Urinary bladder (tissue), 4 donors: ENCODE results near the gene PPIH. TPM values are rescaled to one million over a fixed set of nuclear protein-coding genes. Genes with fewer than 3 reads are reported as not detected.
"Not testable (repeated sequence)": the region's sequence is repeated elsewhere in the genome, so short reads cannot be mapped to it uniquely, and the experiment has no call there.

Experiments
- DNase-seq: peaks from one replicate; pipeline ENCODE4 v3.0.0-alpha.2; 2015; ENCODE audit errors: extremely low spot score
- H3K27ac ChIP-seq: one replicate; pipeline ENCODE4 v1.5.1; 2013; ENCODE audit warnings: low read depth, mild to moderate bottlenecking, moderate library complexity
- H3K36me3 ChIP-seq: one replicate; pipeline ENCODE4 v1.6.1; 2013; ENCODE audit warnings: mild to moderate bottlenecking, moderate library complexity; ENCODE audit not compliant: insufficient read depth
- H3K4me1 ChIP-seq: one replicate; pipeline ENCODE4 v1.6.1; 2013; ENCODE audit warnings: mild to moderate bottlenecking, moderate library complexity; ENCODE audit not compliant: insufficient read depth
- H3K4me3 ChIP-seq: one replicate; pipeline ENCODE4 v1.5.1; 2013; ENCODE audit warnings: low read depth, low read length
- WGBS: extraction: QIAGEN DNeasy Blood & Tissue Kit; methylation state at CpG from one replicate; pipeline ENCODE4 v1.1.7; 2013; 5-methylcytosine and 5-hydroxymethylcytosine counted together
- polyA plus RNA-seq: library from polyadenylated mRNA; stranded (reverse); fragments of 200-250 nt; gene quantifications from one replicate; pipeline ENCODE4 v1.2.3, GENCODE V29; 2013
- total RNA-seq: library from RNA; depleted of rRNA; stranded (reverse); fragments of >200 nt; gene quantifications from one replicate; pipeline ENCODE4 v1.2.3, GENCODE V29; 2014
- donor health status: healthy with polysubstance abuse.
- donor health status: healthy.

PPIH gene
- total and polyA plus RNA-seq, 2 donors: 24.1 to 29.8 TPM

- peaks cover 2% of the 10 kb centered on the region for H3K36me3 ChIP-seq
- H3K4me3 ChIP-seq: no peak overlapping the region
- no peaks in the 10 kb centered on the region for H3K4me1 ChIP-seq
- DNase-seq: no peak
- WGBS: 40% methylated on average over 1 of the region's 1 CpG
- no peak overlapping the region for H3K27ac ChIP-seq
Measured at GRCh38 chr1:42674682-42675081, 16.5 kb downstream of the PPIH start.

GRCh38 chr1:42675467-42675866 lies 17.2 kb downstream of the PPIH start:
- H3K27ac ChIP-seq: no peak overlapping the region
- 94% methylated on average over 3 of the region's 3 CpGs for WGBS

DNA sequence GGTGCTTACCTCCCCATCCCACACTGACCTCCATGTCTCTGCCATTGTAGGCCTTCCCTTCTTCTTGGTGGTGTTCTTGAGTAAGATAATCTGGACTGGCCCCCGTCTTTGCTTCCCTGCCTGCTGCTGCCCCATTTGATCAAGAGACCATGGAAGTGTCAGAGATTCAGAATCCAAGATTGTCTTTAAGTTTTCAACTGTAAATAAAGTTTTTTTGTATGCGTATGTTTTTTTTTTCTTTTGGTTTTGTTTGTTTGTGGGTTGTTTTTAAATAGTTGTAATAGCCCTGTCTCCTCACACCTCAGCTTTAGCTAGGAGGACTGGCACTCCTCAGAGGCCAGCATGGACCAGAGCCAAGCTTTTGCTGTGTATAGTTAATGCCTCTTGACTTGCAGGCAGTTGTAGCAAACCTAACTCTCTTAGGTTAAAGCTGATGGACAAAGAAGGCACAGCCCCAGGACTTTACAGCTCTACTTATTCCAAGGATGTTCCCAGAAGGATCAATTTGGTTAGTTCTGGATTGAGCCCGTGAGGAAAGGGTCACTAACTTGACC lies 18.4 kb downstream of the PPIH start:
- peaks cover 3% of the 10 kb centered on the region for H3K4me1 ChIP-seq
- no peak overlapping the region for H3K27ac ChIP-seq
- no peak overlapping the region for H3K4me3 ChIP-seq
- WGBS: 85% methylated on average over 3 of the region's 3 CpGs
- DNase-seq: no peak
- peaks cover 2% of the 10 kb centered on the region for H3K36me3 ChIP-seq

More at GRCh38 chr1:42675467-42675866, 17.2 kb downstream of the PPIH start:
- no peak for DNase-seq
- H3K4me3 ChIP-seq: no peak overlapping the region
- H3K36me3 ChIP-seq: peaks cover 2% of the 10 kb centered on the region
- no peaks in the 10 kb centered on the region for H3K4me1 ChIP-seq

DNA sequence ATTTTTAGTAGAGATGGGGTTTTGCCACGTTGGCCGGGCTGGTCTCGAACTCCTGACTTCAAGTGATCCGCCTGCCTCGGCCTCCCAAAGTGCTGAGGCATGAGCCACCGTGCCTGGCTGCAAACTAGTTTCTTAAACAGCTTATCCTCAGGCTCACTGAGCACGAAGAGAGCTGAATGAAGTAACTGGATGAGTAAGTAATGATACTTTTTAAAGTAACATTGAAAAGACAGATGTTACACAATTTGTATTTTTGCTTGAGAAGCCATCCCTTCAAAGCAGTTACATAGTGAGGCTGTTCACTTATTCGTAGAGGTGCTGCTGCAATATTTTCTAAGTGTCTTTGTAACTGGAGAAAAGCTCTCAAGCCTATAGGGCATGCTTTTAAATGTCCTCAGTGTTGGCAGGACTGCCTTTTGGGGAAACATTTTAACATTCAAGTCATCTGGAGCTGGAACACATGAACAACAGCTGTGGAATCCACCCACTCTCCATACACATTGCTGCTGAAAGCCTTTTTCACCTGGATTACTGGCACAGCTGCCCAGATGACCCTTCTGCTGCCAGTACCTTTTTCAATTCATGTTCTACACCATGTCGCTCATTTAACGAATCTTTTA lies 21.3 kb downstream of the PPIH start:
- no peak overlapping the region for H3K4me3 ChIP-seq
- WGBS: 87% methylated on average over 10 of the region's 10 CpGs
- DNase-seq: no peak
- H3K27ac ChIP-seq: no peak overlapping the region
- no peaks in the 10 kb centered on the region for H3K36me3 ChIP-seq
- peaks cover 5% of the 10 kb centered on the region for H3K4me1 ChIP-seq

DNA sequence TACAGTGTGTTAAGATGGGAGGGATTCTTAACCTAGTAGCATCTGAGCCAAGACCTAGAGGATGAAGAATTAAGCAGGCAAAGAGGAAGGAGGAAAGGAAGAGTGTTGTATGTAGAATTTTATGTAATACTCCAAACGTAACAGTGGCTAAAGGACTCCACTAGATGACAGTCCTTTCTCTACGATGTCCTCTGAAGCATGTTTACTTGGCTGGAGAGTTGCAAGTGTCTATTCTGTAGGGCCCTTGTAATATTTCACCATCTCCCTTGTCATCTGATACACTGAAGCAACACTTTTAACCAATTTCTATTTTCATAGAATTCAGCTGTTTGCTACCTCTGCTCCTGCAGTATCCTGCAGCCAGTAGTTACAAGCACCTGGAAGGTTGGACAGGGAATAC lies 21.8 kb downstream of the PPIH start:
- Histone ChIP-seq H3K4me3 (no peak overlapping the region), H3K4me1 (peaks cover 5% of the 10 kb centered on the region), H3K36me3 (no peaks in the 10 kb centered on the region), H3K27ac (no peak overlapping the region)
- DNase-seq: no peak
- 89% methylated on average over 2 of the region's 2 CpGs for WGBS

GRCh38 chr1:42680921-42681683 lies 22.9 kb downstream of the PPIH start:
- H3K4me1 ChIP-seq: peaks cover 5% of the 10 kb centered on the region
- no peak for DNase-seq
- no peaks in the 10 kb centered on the region for H3K36me3 ChIP-seq
- peak overlapping the region; percentile 69 for H3K4me3 ChIP-seq
- 4% methylated on average over 18 of the region's 18 CpGs for WGBS
- H3K27ac ChIP-seq: peak overlapping the region; percentile 92

- no peaks in the 10 kb centered on the region for H3K36me3 ChIP-seq
- peak within 1 kb of the TSS; percentile 93 for H3K4me3 ChIP-seq
- peaks cover 5% of the 10 kb centered on the region for H3K4me1 ChIP-seq
- H3K27ac ChIP-seq: peak within 1 kb of the TSS; percentile 93
- WGBS: under 1% methylated on average over 54 of the region's 54 CpGs
- DNase-seq: peak; percentile 97
Measured at GRCh38 chr1:42681741-42682483, 23.7 kb downstream of the PPIH start, which contains the start of gene YBX1. Gene YBX1 (plus strand): TSS chr1:42682418. CDS start chr1:42682566, 148 bp downstream.

GRCh38 chr1:42682484-42682738 lies 24.2 kb downstream of the PPIH start:
- Histone ChIP-seq H3K4me3 (peak overlapping the region; percentile 93), H3K27ac (peak overlapping the region; percentile 93)
- 2% methylated on average over 33 of the region's 33 CpGs for WGBS
- not testable (repeated sequence) for H3K36me3 ChIP-seq, DNase-seq, H3K4me1 ChIP-seq

DNA sequence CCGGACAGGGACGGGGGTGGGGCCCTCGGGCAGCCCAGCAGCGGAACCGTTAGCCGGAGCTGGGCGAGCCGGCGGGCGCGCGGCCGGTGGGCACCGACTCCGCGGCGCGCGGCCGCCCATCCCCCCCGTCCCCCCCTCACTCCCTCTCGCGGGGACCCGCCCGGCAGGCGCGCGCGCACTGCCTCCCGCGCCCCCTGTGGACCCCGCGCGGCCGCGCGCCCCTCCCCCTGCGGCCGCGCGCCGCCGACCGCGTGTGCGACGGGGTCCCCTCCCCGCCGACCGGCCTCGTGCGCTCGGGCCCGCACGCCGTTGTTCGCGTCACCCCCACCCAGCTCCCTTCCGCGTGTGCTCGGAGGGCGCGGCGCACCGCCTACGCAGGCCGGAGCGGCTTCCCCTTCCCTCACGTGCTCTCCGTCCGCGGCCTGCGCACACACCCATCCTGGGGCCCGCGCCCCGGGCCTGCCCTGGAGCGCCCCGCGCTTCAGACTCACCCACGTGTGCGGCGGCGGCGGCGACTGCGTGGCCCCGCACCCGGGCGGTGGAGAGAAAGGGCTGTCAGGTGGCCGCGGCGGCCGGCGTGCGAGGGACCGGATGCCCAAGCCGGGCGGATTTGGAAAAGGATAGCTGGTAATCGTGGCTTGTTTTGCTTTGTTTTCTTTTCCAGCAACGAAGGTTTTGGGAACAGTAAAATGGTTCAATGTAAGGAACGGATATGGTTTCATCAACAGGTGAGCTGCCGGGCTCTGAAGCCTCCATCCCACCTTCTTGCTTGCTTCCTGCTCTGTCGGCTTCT lies 24.7 kb downstream of the PPIH start:
- no peak for DNase-seq
- Histone ChIP-seq H3K36me3 (no peaks in the 10 kb centered on the region), H3K27ac (peak overlapping the region; percentile 93), H3K4me3 (peak overlapping the region; percentile 93), H3K4me1 (peaks cover 5% of the 10 kb centered on the region)
- under 1% methylated on average over 99 of the region's 103 CpGs for WGBS

- no peak overlapping the region for H3K27ac ChIP-seq
Measured at GRCh38 chr1:42684139-42684538, 25.9 kb downstream of the PPIH start.

GRCh38 chr1:42686418-42686817 lies 28.2 kb downstream of the PPIH start:
- DNase-seq: no peak
- WGBS: 76% methylated on average over 4 of the region's 4 CpGs
- Histone ChIP-seq H3K4me3 (no peak overlapping the region), H3K4me1 (peaks cover 4% of the 10 kb centered on the region), H3K27ac (no peak overlapping the region), H3K36me3 (peaks cover 1% of the 10 kb centered on the region)

More at GRCh38 chr1:42684139-42684538, 25.9 kb downstream of the PPIH start:
- WGBS: 39% methylated on average over 5 of the region's 5 CpGs
- peaks cover 5% of the 10 kb centered on the region for H3K4me1 ChIP-seq
- H3K4me3 ChIP-seq: no peak overlapping the region
- H3K36me3 ChIP-seq: no peaks in the 10 kb centered on the region
- DNase-seq: no peak

GRCh38 chr1:42689912-42690311 lies 31.7 kb downstream of the PPIH start:
- 90% methylated on average over 3 of the region's 3 CpGs for WGBS
- peaks cover 2% of the 10 kb centered on the region for H3K4me1 ChIP-seq

More at GRCh38 chr1:42689912-42690311, 31.7 kb downstream of the PPIH start:
- DNase-seq: no peak
- H3K4me3 ChIP-seq: no peak overlapping the region
- H3K36me3 ChIP-seq: peaks cover 1% of the 10 kb centered on the region
- no peak overlapping the region for H3K27ac ChIP-seq
